ENCODE data around the gene MEGF10.

DNA sequence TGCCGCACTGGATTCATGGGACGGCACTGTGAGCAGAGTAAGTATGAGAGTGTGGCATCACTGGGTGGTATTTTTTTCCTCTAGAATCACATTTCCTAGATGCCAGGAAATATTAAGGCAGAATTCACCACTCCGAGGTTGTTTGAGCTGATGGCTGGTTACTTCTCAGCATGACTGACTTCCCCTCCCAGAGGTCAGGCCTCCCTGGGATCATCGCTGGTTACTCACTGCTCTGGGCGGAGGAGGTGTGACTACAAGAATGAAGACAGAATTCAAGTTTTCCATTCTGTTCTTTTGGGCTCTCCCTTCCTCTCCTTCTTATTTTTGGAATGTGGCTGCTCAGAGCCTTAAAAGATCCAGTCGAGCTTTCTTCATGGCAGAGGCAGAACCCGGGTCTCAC is 150.2 kb downstream of the MEGF10 start:
- TF ChIP-seq EP300 (conservative IDR thresholded peaks at IDR 0.05; ENCODE audit: poor library complexity, severe bottlenecking) (no peak), POLR2AphosphoS5 (IDR thresholded peaks at IDR 0.05) (no peak), EZH2 (IDR thresholded peaks at IDR 0.05; ENCODE audit: borderline replicate concordance, insufficient read depth, low read length, poor library complexity, severe bottlenecking) (no peak), TAF1 (IDR thresholded peaks at IDR 0.05; ENCODE audit: low read depth) (no peak), RAD21 (conservative IDR thresholded peaks at IDR 0.05) (no peak), SMC3 (conservative IDR thresholded peaks at IDR 0.05; ENCODE audit: poor library complexity) (no peak)
- TF ChIP-seq, protein P1, sequence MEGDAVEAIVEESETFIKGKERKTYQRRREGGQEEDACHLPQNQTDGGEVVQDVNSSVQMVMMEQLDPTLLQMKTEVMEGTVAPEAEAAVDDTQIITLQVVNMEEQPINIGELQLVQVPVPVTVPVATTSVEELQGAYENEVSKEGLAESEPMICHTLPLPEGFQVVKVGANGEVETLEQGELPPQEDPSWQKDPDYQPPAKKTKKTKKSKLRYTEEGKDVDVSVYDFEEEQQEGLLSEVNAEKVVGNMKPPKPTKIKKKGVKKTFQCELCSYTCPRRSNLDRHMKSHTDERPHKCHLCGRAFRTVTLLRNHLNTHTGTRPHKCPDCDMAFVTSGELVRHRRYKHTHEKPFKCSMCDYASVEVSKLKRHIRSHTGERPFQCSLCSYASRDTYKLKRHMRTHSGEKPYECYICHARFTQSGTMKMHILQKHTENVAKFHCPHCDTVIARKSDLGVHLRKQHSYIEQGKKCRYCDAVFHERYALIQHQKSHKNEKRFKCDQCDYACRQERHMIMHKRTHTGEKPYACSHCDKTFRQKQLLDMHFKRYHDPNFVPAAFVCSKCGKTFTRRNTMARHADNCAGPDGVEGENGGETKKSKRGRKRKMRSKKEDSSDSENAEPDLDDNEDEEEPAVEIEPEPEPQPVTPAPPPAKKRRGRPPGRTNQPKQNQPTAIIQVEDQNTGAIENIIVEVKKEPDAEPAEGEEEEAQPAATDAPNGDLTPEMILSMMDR (IDR thresholded peaks at IDR 0.05; ENCODE audit: poor library complexity, severe bottlenecking) = no peak
- TF ChIP-seq, protein P2, sequence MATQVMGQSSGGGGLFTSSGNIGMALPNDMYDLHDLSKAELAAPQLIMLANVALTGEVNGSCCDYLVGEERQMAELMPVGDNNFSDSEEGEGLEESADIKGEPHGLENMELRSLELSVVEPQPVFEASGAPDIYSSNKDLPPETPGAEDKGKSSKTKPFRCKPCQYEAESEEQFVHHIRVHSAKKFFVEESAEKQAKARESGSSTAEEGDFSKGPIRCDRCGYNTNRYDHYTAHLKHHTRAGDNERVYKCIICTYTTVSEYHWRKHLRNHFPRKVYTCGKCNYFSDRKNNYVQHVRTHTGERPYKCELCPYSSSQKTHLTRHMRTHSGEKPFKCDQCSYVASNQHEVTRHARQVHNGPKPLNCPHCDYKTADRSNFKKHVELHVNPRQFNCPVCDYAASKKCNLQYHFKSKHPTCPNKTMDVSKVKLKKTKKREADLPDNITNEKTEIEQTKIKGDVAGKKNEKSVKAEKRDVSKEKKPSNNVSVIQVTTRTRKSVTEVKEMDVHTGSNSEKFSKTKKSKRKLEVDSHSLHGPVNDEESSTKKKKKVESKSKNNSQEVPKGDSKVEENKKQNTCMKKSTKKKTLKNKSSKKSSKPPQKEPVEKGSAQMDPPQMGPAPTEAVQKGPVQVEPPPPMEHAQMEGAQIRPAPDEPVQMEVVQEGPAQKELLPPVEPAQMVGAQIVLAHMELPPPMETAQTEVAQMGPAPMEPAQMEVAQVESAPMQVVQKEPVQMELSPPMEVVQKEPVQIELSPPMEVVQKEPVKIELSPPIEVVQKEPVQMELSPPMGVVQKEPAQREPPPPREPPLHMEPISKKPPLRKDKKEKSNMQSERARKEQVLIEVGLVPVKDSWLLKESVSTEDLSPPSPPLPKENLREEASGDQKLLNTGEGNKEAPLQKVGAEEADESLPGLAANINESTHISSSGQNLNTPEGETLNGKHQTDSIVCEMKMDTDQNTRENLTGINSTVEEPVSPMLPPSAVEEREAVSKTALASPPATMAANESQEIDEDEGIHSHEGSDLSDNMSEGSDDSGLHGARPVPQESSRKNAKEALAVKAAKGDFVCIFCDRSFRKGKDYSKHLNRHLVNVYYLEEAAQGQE (IDR thresholded peaks at IDR 0.05; ENCODE audit: borderline replicate concordance) = no peak

All from neural cell (in vitro differentiated cells).